Neural crest cell (in vitro differentiated cells): ENCODE results near the gene CAGE1. TPM values are rescaled to one million over a fixed set of nuclear protein-coding genes. Genes with fewer than 3 reads are reported as not detected.

Source experiments
- DNase-seq: peaks from one replicate; pipeline ENCODE4 v3.0.0; 2021; ENCODE audit warnings: low read depth, mixed read lengths, low spot score
- H3K27ac Mint-ChIP-seq: one replicate; pipeline ENCODE4 v1.8.0; 2021; ENCODE audit warnings: mild to moderate bottlenecking, mixed read lengths; ENCODE audit not compliant: unreplicated experiment
- H3K27me3 Mint-ChIP-seq: 2 replicates; pipeline ENCODE4 v1.8.0; 2021; ENCODE audit warnings: low read depth, mild to moderate bottlenecking, mixed read lengths
- H3K36me3 Mint-ChIP-seq: 2 replicates; pipeline ENCODE4 v1.8.0; 2021; ENCODE audit warnings: low read depth, mild to moderate bottlenecking, mixed read lengths
- H3K4me1 Mint-ChIP-seq: 2 replicates; pipeline ENCODE4 v1.8.0; 2021; ENCODE audit warnings: mixed read lengths
- H3K4me3 Mint-ChIP-seq: one replicate; pipeline ENCODE4 v1.8.0; 2021; ENCODE audit warnings: mild to moderate bottlenecking, mixed read lengths
- H3K9me3 Mint-ChIP-seq: 2 replicates; pipeline ENCODE4 v1.8.0; 2021; ENCODE audit warnings: mixed read lengths
- CTCF ChIP-seq: fragments of 200-600 bp; sonication (generic); conservative IDR thresholded peaks from 2 replicates; pipeline ENCODE4 v1.5.0; 2021; ENCODE audit warnings: antibody characterized with exemption, mild to moderate bottlenecking
- total RNA-seq: library from RNA; stranded (reverse); gene quantifications from 2 replicates; pipeline ENCODE4 v1.2.1, GENCODE V29; 2021

Gene CAGE1
- total RNA-seq, 1 donor from 2014 or later: 0.16 TPM

- H3K4me1 Mint-ChIP-seq: no peaks in the 10 kb centered on the region
- TF ChIP-seq CTCF: no peak
- H3K4me3 Mint-ChIP-seq: no peak overlapping the region
- H3K27me3 Mint-ChIP-seq: no peaks in the 10 kb centered on the region
- H3K27ac Mint-ChIP-seq: no peak overlapping the region
- DNase-seq: no peak
- no peaks in the 10 kb centered on the region for H3K36me3 Mint-ChIP-seq
- no peaks in the 10 kb centered on the region for H3K9me3 Mint-ChIP-seq
Observed at GRCh38 chr6:7335519-7335918, 54.0 kb downstream of the CAGE1 start.

GRCh38 chr6:7334685-7335084, 54.9 kb downstream of the CAGE1 start:
- Mint-ChIP-seq H3K27ac (no peak overlapping the region), H3K4me1 (no peaks in the 10 kb centered on the region), H3K36me3 (no peaks in the 10 kb centered on the region), H3K9me3 (no peaks in the 10 kb centered on the region), H3K4me3 (no peak overlapping the region), H3K27me3 (no peaks in the 10 kb centered on the region)
- no peak for TF ChIP-seq CTCF
- no peak for DNase-seq

GRCh38 chr6:7332090-7332745, 57.3 kb downstream of the CAGE1 start:
- no peaks in the 10 kb centered on the region for H3K9me3 Mint-ChIP-seq
- H3K27ac Mint-ChIP-seq: no peak overlapping the region
- no peak for DNase-seq
- H3K36me3 Mint-ChIP-seq: no peaks in the 10 kb centered on the region
- H3K27me3 Mint-ChIP-seq: no peaks in the 10 kb centered on the region
- H3K4me3 Mint-ChIP-seq: no peak overlapping the region
- no peak for TF ChIP-seq CTCF
- no peaks in the 10 kb centered on the region for H3K4me1 Mint-ChIP-seq

- Mint-ChIP-seq H3K4me3 (no peak overlapping the region), H3K9me3 (no peaks in the 10 kb centered on the region), H3K36me3 (no peaks in the 10 kb centered on the region), H3K27ac (peak overlapping the region; percentile 45), H3K27me3 (no peaks in the 10 kb centered on the region), H3K4me1 (no peaks in the 10 kb centered on the region)
- no peak for DNase-seq
- TF ChIP-seq CTCF: no peak
Observed at GRCh38 chr6:7331452-7331851, 58.1 kb downstream of the CAGE1 start.

GRCh38 chr6:7328243-7328642, 61.3 kb downstream of the CAGE1 start:
- no peak for TF ChIP-seq CTCF
- Mint-ChIP-seq H3K4me1 (no peaks in the 10 kb centered on the region), H3K27ac (no peak overlapping the region), H3K4me3 (no peak overlapping the region), H3K27me3 (peaks cover 3% of the 10 kb centered on the region), H3K9me3 (no peaks in the 10 kb centered on the region), H3K36me3 (no peaks in the 10 kb centered on the region)
- DNase-seq: no peak
